ENCODE data around the gene CYFIP2.

DNA sequence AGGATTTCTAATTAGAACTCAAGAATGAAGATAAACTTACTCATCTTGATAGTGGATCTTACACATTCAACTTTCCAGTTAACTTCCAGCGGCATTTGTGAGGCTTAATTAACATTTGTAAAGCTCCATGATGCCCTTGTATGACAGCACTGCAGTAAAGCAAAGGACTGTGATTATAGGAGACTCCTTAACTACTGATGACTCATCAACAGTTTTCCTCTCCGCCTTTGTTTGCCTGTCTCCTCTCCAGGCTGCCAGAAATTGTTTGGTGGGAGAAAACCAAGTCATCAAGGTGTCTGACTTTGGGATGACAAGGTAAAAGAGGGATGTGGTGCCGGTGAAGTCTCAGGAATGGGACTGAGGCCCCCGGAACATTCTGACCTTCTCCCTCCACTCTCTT lies 20.4 kb upstream of the CYFIP2 start:
- TF ChIP-seq CTCF (optimal IDR thresholded peaks at IDR 0.05 in 1 of 3, IDR thresholded peaks at IDR 0.05 in 1 of 3, conservative IDR thresholded peaks at IDR 0.05 in 1 of 3; ENCODE audit: extremely low read depth in 1 of 3, insufficient read depth in 2 of 3, low read length in 3 of 3) (no peak), EZH2 (IDR thresholded peaks at IDR 0.05; ENCODE audit: low read length) (no peak)
